LNCaP clone FGC (cell line): ENCODE measurements around the gene ARHGEF39.

Experiments
- DNase-seq: peaks from one replicate; pipeline ENCODE4 v3.0.0-alpha.2; 2011; ENCODE audit warnings: low read depth
- H3K4me3 ChIP-seq: 2 replicates; pipeline ENCODE4 v1.5.1; 2011; ENCODE audit warnings: mild to moderate bottlenecking, low read depth, low read length, control low read depth
- TF ChIP-seq, protein P1 (sequence below): IDR thresholded peaks from 2 replicates; pipeline ENCODE4 v1.5.1; 2012; ENCODE audit warnings: mild to moderate bottlenecking; ENCODE audit not compliant: control insufficient read depth, insufficient read depth; ENCODE audit errors: extremely low read depth

Gene ARHGEF39

GRCh38 chr9:35659340-35659739 lies 5.7 kb downstream of the ARHGEF39 start:
- TF ChIP-seq, protein P1, sequence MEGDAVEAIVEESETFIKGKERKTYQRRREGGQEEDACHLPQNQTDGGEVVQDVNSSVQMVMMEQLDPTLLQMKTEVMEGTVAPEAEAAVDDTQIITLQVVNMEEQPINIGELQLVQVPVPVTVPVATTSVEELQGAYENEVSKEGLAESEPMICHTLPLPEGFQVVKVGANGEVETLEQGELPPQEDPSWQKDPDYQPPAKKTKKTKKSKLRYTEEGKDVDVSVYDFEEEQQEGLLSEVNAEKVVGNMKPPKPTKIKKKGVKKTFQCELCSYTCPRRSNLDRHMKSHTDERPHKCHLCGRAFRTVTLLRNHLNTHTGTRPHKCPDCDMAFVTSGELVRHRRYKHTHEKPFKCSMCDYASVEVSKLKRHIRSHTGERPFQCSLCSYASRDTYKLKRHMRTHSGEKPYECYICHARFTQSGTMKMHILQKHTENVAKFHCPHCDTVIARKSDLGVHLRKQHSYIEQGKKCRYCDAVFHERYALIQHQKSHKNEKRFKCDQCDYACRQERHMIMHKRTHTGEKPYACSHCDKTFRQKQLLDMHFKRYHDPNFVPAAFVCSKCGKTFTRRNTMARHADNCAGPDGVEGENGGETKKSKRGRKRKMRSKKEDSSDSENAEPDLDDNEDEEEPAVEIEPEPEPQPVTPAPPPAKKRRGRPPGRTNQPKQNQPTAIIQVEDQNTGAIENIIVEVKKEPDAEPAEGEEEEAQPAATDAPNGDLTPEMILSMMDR = no peak
- DNase-seq = no peak
- peak overlapping the region; percentile 71 for H3K4me3 ChIP-seq

GRCh38 chr9:35658968-35659220 lies 6.1 kb downstream of the ARHGEF39 start:
- no peak for DNase-seq
- TF ChIP-seq, protein P1 = no peak
- H3K4me3 ChIP-seq = peak overlapping the region; percentile 71

DNA sequence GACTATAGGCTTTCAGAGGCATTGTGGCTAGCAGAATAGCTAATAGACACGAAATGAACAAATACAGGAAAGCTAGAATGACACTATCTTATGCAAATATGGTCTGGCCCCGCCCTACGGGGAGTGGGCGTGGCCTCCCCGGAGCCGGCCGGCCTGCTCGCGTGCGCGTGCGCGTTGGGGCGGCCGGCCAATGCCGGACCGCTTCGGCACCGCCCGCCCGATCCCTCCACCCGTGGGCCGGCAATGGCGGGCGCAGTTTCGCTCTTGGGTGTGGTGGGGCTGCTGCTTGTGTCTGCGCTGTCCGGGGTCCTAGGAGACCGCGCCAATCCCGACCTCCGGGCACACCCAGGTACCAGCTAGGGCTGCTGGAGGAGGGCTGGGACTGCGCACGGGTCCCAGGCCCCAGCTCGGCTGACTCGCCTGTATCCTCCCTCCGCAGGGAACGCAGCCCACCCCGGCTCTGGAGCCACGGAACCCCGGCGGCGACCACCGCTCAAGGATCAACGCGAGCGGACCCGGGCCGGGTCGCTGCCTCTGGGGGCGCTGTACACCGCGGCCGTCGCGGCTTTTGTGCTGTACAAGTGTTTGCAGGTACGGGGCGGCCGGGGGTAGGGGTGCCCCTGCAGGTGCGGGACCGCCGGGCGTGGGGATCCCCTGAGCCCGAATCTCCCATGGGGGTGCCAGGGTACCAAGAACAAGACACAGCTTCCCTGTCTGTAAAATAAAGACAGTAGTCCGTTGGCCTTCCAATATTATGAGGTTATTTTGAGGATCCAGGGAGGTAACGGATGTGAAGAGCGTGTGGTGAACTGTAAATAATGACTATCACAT lies 6.6 kb downstream of the ARHGEF39 start, which contains the start of gene CCDC107:
CCDC107 (plus strand) TSS at position 156 of the 831 bp plus-strand sequence; CDS start at position 244, 88 bp downstream.
- H3K4me3 ChIP-seq = peak within 1 kb of the TSS; percentile 71
- peak; percentile 27 for DNase-seq
- TF ChIP-seq, protein P1 = peak; percentile 56

GRCh38 chr9:35657546-35658136 lies 7.4 kb downstream of the ARHGEF39 start, which contains the start of gene RMRP:
Gene RMRP, minus strand, starts transcription at chr9:35658019.
- TF ChIP-seq, protein P1 = peak; percentile 16; the same call in 1 of the 2 replicates
- H3K4me3 ChIP-seq = peak within 1 kb of the TSS; percentile 71
- peak; percentile 99 for DNase-seq

DNA sequence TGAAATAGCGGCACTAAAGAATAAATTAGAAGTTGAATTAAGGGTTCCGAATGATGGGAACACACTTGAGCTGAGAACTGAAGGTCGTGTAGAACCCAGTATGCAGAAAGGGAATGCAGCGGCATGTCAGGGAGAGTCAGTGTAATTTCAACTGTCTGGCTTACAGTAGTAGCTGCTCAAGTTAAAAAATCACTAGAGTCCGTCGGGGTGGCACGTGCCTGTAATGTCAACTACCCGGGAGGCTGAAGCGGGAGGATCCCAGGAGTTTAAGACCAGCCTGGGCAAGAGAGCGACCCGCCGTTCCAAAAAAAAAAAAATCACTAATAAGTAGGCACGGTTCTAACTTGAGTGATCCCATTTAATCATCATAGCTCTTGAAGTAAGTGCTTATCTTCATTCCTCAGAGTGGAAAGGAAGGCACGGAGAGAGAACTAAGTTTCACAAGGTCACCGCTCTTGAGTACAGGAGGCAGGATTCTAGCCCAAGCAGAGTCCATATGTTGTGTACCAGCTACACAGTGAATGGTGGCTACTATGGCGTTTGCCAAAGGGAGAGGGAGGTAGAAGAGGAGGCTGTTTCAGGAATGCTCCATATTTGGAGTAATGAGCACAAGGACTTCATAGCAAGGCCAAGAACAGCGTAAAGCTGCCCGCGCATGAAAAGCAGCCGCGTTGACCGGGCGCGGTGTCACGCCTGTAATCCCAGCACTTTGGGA lies 8.0 kb downstream of the ARHGEF39 start:
- TF ChIP-seq, protein P1 = no peak
- H3K4me3 ChIP-seq = peak overlapping the region; percentile 34
- no peak for DNase-seq

DNA sequence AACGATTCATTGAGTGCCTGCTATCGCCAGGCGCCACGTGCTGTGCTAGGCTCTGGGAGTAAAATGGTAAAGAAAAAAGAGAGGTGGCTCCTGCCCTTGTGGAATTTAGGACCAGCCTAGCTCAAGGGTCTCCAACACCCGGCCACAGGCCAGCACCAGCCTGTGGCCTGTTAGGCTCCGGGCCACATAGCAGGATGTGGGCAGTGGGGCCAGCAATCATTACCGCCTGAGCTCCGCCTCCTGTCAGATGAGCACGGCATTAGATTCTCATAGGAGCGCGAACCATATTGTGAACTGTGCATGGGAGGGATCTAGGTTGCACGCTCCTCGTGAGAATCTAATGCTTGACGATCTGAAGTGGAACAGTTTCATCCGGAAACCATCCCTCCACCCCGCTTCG lies 8.6 kb downstream of the ARHGEF39 start:
- no peak overlapping the region for H3K4me3 ChIP-seq
- TF ChIP-seq, protein P1 = no peak
- DNase-seq = no peak
